AG10803 (cell line): ENCODE results near the gene TBL3.
A peak's percentile ranks its signal among the peaks of the same experiment; 100 is the strongest.

ENCODE experiments used
- DNase-seq: peaks from one replicate; pipeline ENCODE4 v3.0.0; 2010; ENCODE audit warnings: low read depth
- H3K4me3 ChIP-seq: 2 replicates; pipeline ENCODE4 v1.5.1; 2011; ENCODE audit warnings: mild to moderate bottlenecking, low read length, control low read depth
- CTCF ChIP-seq: conservative IDR thresholded peaks from 2 replicates; pipeline ENCODE4 v1.5.1; 2011; ENCODE audit warnings: mild to moderate bottlenecking, low read length, control low read depth, inconsistent platforms

Gene TBL3

GRCh38 chr16:1991948-1992703 lies 20.3 kb downstream of the TBL3 start:
- TF ChIP-seq CTCF = no peak
- peak; percentile 77 for DNase-seq
- peak overlapping the region; percentile 44 for H3K4me3 ChIP-seq

- no peak for TF ChIP-seq CTCF
- DNase-seq = no peak
- no peak overlapping the region for H3K4me3 ChIP-seq
Observed at GRCh38 chr16:1992704-1993317, 21.0 kb downstream of the TBL3 start.

- peak; percentile 44 for DNase-seq
- no peak overlapping the region for H3K4me3 ChIP-seq
- TF ChIP-seq CTCF = no peak
Observed at GRCh38 chr16:1993731-1994131, 21.9 kb downstream of the TBL3 start.

- no peak overlapping the region for H3K4me3 ChIP-seq
- DNase-seq = peak; percentile 84
- no peak for TF ChIP-seq CTCF
Observed at GRCh38 chr16:1997494-1998359, 25.9 kb downstream of the TBL3 start.

GRCh38 chr16:1998360-1998835 lies 26.5 kb downstream of the TBL3 start:
- no peak for DNase-seq
- no peak for TF ChIP-seq CTCF
- no peak overlapping the region for H3K4me3 ChIP-seq

GRCh38 chr16:1998852-1999801 lies 27.3 kb downstream of the TBL3 start:
- DNase-seq = no peak
- H3K4me3 ChIP-seq = no peak overlapping the region
- no peak for TF ChIP-seq CTCF
